ENCODE data around the gene PTPRE.

DNA sequence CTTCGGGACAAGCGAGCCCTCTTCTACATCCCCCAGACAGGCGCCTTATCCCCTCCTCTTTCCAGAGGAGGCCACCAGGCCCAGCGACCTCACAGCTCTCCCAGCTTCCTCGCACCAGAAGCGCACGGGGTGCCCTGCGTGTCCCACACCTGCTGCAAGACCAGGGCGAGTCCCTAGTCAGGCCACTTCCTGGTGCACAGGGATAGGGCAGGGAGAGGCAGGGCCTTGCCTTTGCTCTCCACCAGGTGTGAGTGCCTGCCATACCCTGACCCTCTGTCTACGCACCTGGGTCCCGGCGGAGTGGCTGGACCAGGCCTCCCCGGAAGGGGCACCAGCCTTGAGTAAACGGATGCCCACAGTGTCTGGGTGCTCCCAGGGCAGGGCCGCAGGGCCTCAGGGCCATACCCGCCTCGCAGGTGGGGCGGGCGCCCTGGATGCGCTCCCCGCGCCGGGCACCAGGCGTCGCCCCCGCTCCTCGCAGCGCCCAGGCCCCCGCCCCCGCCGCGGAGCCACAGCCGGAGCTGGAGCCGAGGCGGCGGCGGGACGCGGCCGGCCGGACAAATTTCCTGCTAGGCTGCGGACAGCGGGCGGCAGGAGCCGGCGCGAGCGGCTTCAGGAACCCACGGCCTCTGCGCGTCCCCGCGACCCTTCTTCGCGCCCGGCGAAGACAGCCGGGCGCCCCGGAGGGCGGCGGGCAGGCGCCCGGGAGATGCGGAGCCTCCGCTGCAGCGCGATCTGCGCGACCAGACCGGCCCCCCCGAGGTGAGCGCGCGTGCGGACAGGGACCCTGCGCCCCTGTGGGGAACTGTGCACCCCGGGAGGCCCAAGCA, at the start of gene PTPRE:
- TF ChIP-seq, protein P1, sequence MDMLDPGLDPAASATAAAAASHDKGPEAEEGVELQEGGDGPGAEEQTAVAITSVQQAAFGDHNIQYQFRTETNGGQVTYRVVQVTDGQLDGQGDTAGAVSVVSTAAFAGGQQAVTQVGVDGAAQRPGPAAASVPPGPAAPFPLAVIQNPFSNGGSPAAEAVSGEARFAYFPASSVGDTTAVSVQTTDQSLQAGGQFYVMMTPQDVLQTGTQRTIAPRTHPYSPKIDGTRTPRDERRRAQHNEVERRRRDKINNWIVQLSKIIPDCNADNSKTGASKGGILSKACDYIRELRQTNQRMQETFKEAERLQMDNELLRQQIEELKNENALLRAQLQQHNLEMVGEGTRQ (CRISPR knock-in tag; IDR thresholded peaks at IDR 0.05): no peak
- no peak for TF ChIP-seq FOXP1 (CRISPR knock-in tag; IDR thresholded peaks at IDR 0.05; ENCODE audit: borderline replicate concordance)
- TF ChIP-seq, protein P2, sequence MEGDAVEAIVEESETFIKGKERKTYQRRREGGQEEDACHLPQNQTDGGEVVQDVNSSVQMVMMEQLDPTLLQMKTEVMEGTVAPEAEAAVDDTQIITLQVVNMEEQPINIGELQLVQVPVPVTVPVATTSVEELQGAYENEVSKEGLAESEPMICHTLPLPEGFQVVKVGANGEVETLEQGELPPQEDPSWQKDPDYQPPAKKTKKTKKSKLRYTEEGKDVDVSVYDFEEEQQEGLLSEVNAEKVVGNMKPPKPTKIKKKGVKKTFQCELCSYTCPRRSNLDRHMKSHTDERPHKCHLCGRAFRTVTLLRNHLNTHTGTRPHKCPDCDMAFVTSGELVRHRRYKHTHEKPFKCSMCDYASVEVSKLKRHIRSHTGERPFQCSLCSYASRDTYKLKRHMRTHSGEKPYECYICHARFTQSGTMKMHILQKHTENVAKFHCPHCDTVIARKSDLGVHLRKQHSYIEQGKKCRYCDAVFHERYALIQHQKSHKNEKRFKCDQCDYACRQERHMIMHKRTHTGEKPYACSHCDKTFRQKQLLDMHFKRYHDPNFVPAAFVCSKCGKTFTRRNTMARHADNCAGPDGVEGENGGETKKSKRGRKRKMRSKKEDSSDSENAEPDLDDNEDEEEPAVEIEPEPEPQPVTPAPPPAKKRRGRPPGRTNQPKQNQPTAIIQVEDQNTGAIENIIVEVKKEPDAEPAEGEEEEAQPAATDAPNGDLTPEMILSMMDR (IDR thresholded peaks at IDR 0.05): peak; percentile 65; the same call in 1 of the 2 replicates
- TF ChIP-seq, protein P3, sequence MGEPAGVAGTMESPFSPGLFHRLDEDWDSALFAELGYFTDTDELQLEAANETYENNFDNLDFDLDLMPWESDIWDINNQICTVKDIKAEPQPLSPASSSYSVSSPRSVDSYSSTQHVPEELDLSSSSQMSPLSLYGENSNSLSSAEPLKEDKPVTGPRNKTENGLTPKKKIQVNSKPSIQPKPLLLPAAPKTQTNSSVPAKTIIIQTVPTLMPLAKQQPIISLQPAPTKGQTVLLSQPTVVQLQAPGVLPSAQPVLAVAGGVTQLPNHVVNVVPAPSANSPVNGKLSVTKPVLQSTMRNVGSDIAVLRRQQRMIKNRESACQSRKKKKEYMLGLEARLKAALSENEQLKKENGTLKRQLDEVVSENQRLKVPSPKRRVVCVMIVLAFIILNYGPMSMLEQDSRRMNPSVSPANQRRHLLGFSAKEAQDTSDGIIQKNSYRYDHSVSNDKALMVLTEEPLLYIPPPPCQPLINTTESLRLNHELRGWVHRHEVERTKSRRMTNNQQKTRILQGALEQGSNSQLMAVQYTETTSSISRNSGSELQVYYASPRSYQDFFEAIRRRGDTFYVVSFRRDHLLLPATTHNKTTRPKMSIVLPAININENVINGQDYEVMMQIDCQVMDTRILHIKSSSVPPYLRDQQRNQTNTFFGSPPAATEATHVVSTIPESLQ (CRISPR knock-in tag; IDR thresholded peaks at IDR 0.05): no peak
- TF ChIP-seq ZNF396 (CRISPR knock-in tag; IDR thresholded peaks at IDR 0.05; ENCODE audit: borderline replicate concordance): no peak
- TF ChIP-seq NR3C1 (CRISPR knock-in tag; conservative IDR thresholded peaks at IDR 0.05; ENCODE audit: low read depth): no peak
- TF ChIP-seq GABPB1 (CRISPR knock-in tag; IDR thresholded peaks at IDR 0.05): no peak
- no peak for TF ChIP-seq MXD4 (CRISPR knock-in tag; IDR thresholded peaks at IDR 0.05; ENCODE audit: borderline replicate concordance)
- no peak for TF ChIP-seq SMAD4 (CRISPR knock-in tag; IDR thresholded peaks at IDR 0.05)
